LNCAP (cell line): ENCODE data around the gene ZNF79.

ENCODE experiments used
- CTCF ChIP-seq: fragments of 450-650 bp; IDR thresholded peaks from 2 replicates; pipeline ENCODE4 v1.5.1; 2017; ENCODE audit warnings: mild to moderate bottlenecking

ZNF79 gene

GRCh38 chr9:127447416-127448111, 23.4 kb downstream of the ZNF79 start:
- TF ChIP-seq CTCF, result no peak

DNA sequence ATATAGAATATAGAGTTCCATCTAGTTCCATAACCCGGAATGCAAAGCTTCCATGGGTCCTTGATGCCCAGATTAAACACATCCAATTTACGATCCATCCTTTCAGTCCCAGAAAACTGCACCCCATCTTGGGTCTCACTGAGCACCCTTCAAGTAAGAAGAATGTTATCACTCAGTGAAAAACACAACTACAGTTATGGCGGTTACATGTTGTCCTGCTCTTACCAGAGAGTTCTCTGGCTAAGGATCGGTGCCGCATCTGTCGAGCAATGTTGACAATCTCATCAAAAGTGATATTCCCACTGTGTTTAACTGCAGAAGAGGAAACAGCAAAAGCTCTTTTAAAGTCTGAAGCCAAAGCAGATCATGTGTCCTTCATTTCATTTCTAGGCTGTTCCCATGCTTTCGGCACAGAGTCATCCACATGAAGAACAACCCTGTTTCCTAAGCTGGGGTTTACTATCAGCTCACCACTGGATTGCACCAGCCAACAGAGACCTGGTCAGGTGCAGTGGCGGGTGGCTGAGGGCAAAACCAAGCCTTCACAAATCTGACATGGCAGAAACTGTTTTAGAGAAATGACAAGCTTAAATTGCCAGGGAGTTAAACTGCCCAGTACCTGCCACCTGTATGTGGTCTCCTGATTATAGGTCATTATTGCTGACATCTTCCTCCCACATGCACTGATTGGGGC, 24.1 kb downstream of the ZNF79 start:
- no peak for TF ChIP-seq CTCF

DNA sequence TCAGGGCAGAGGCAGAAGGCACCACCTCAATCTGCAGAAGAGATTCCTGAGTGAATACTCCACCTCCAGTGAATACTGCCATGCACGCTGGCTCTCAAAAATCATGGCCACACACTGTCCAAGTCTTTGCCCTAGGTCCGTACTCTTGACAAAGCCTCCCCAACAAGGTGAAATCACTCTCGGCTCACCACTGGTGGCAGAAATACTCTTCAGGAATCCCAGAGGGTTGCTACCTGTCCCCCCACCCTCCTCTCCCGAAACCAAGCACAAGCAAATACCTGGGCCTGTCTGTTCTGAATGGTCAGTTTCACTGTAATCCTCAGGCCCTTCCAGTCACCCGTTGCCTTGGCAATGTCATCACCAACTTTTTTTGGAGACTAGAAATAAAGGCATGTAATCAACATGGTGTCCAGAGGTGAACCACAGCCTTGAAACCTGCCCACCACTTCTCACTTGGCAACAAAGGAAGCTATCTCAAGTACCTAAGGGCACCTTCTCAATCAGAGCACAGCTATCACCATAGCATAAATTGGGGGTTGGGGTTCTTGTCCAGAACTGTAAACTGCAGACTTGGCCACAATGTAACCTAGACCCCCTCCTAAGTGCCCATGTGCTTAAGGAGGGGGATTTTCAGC, 25.3 kb downstream of the ZNF79 start:
- no peak for TF ChIP-seq CTCF

GRCh38 chr9:127450243-127450760, 26.1 kb downstream of the ZNF79 start:
- no peak for TF ChIP-seq CTCF

- TF ChIP-seq CTCF, result no peak
Observed at GRCh38 chr9:127450830-127451607, 26.8 kb downstream of the ZNF79 start, which contains the start of the genes LRSAM1 and RPL12. Gene LRSAM1 (plus strand): TSS chr9:127451510. CDS start chr9:127454528, 3,018 bp downstream. Gene RPL12 (minus strand): TSS chr9:127451406. CDS start chr9:127451317, 89 bp downstream.

DNA sequence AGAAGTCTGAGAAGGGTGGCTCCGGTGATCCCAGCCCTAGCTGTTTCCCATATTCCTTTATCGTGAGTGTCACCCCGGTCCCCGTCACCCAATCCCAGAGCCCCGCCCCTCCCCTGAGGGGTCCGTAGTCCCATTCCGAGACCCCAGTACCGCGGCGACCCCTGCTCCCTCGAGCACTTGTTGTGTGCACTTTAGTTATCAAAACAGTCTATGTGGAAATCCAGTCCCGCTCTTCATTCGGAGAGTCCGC, 27.4 kb downstream of the ZNF79 start:
- no peak for TF ChIP-seq CTCF

GRCh38 chr9:127451858-127452656, 27.9 kb downstream of the ZNF79 start:
- no peak for TF ChIP-seq CTCF
